ENCODE measurements around the gene OR51B5. TPM values are rescaled to one million over a fixed set of nuclear protein-coding genes. Genes with fewer than 3 reads are reported as not detected.
A peak's percentile ranks its signal among the peaks of the same experiment; 100 is the strongest.
"Not testable (repeated sequence)": the region's sequence is repeated elsewhere in the genome, so short reads cannot be mapped to it uniquely, and the experiment has no call there.

The OR51B5 gene
- polyA plus RNA-seq, 1 of the 3 experiments (the other 2 are of a cell fraction) = 0.15 TPM

- no peaks in the 10 kb centered on the region for H3K27me3 ChIP-seq (ENCODE audit: insufficient read depth)
- DNase-seq = no peak
- peaks cover 0 to 15% of the 10 kb centered on the region in 2 experiments; a peak in 1 of 4 replicates for H3K4me1 ChIP-seq (ENCODE audit: control insufficient read depth in 1 of 2, insufficient read depth in 2 of 2, low read depth in 1 of 2, low read length in 1 of 2)
- no peaks in the 10 kb centered on the region for H4K20me1 ChIP-seq (ENCODE audit: insufficient read depth)
- WGBS (ENCODE audit: low lambda C conversion rate) = 0% methylated on average over 1 of the region's 1 CpG
- no peaks in the 10 kb centered on the region for H3K79me2 ChIP-seq (ENCODE audit: insufficient read depth)
- TF ChIP-seq IRF3 (IDR thresholded peaks at IDR 0.05; ENCODE audit: low read depth, low read length) (no peak), TCF12 (IDR thresholded peaks at IDR 0.05) (no peak)
- no peaks in the 10 kb centered on the region for H3K9me2 ChIP-seq
- H3F3A ChIP-seq (replicated peaks; ENCODE audit: insufficient read depth) = peaks cover 27% of the 10 kb centered on the region
- peak overlapping the region; percentile 49 for H3K4me2 ChIP-seq
- ChIA-PET POLR2A (no interaction called here), CTCF (no interaction called here)
- peak overlapping the region in 1 of 2 experiments; percentile 73; a peak in 2 of 4 replicates for H3K27ac ChIP-seq (ENCODE audit: low read depth in 2 of 2, low read length in 1 of 2)
- H3K9ac ChIP-seq = peak overlapping the region; percentile 55
- no peak overlapping the region for H3K4me3 ChIP-seq (ENCODE audit: low read depth in 2 of 2, low read length in 1 of 2)
- H2AFZ ChIP-seq (ENCODE audit: low read depth) = no peak overlapping the region
- no peaks in the 10 kb centered on the region for H3K9me3 ChIP-seq
- no peaks in the 10 kb centered on the region for H3K36me3 ChIP-seq (replicated peaks in 1 of 2; ENCODE audit: control insufficient read depth in 1 of 2, insufficient read depth in 2 of 2, low read length in 1 of 2)
Measured at GRCh38 chr11:5366856-5367255, 23.5 kb upstream of the OR51B5 start.

GRCh38 chr11:5366365-5366764 lies 23.0 kb upstream of the OR51B5 start:
- H3K4me3 ChIP-seq (ENCODE audit: low read depth in 2 of 2, low read length in 1 of 2); H3K36me3 ChIP-seq (replicated peaks in 1 of 2; ENCODE audit: control insufficient read depth in 1 of 2, insufficient read depth in 2 of 2, low read length in 1 of 2); H3K79me2 ChIP-seq (ENCODE audit: insufficient read depth); H3K27me3 ChIP-seq (ENCODE audit: insufficient read depth); POLR2A ChIA-PET; H2AFZ ChIP-seq (ENCODE audit: low read depth); H3K9me2 ChIP-seq; DNase-seq; H3K9ac ChIP-seq; CTCF ChIA-PET; H4K20me1 ChIP-seq (ENCODE audit: insufficient read depth); H3K9me3 ChIP-seq: not testable (repeated sequence)
- peak; percentile 27; the same call in 1 of the 2 replicates for TF ChIP-seq CTCF (IDR thresholded peaks at IDR 0.05)
- Histone ChIP-seq H3K4me1 (ENCODE audit: control insufficient read depth in 1 of 2, insufficient read depth in 2 of 2, low read depth in 1 of 2, low read length in 1 of 2) (peaks cover 0 to 15% of the 10 kb centered on the region in 2 experiments; a peak in 1 of 4 replicates), H3K27ac (ENCODE audit: low read depth in 2 of 2, low read length in 1 of 2) (peak overlapping the region in 1 of 2 experiments; percentile 73; a peak in 1 of 4 replicates), H3K4me2 (peak overlapping the region; percentile 49), H3F3A (replicated peaks; ENCODE audit: insufficient read depth) (peaks cover 27% of the 10 kb centered on the region)
- WGBS (ENCODE audit: low lambda C conversion rate) = 20% methylated on average over 6 of the region's 6 CpGs

- ChIA-PET POLR2A (no interaction called here), CTCF (interaction anchor here (1.5 kb wide), 1 partner anchor 527 kb away, joined by 3 read pairs; no protein-coding TSS in a partner anchor)
- DNase-seq = no peak
- TF ChIP-seq GABPA (IDR thresholded peaks at IDR 0.05; ENCODE audit: low read depth) (no peak), FOSL2 (IDR thresholded peaks at IDR 0.05; ENCODE audit: borderline replicate concordance, low read depth) (peak; percentile 72; the same call in 1 of the 2 replicates), CTCF (IDR thresholded peaks at IDR 0.05) (no peak), PBX3 (IDR thresholded peaks at IDR 0.05) (peak; percentile 74), JUND (IDR thresholded peaks at IDR 0.05) (peak; percentile 63), USF2 (IDR thresholded peaks at IDR 0.05; ENCODE audit: borderline replicate concordance, low read depth, low read length) (no peak), MAX (IDR thresholded peaks at IDR 0.05; ENCODE audit: low read depth) (no peak), CHD2 (IDR thresholded peaks at IDR 0.05; ENCODE audit: low read length, partially characterized antibody) (no peak), RXRA (IDR thresholded peaks at IDR 0.05; ENCODE audit: borderline replicate concordance, low read depth) (peak; percentile 82), USF1 (IDR thresholded peaks at IDR 0.05; ENCODE audit: borderline replicate concordance, low read depth) (no peak)
Measured at GRCh38 chr11:5364214-5364613, 20.9 kb upstream of the OR51B5 start.

More at GRCh38 chr11:5364214-5364613, 20.9 kb upstream of the OR51B5 start:
- Histone ChIP-seq H3K36me3 (replicated peaks in 1 of 2; ENCODE audit: control insufficient read depth in 1 of 2, insufficient read depth in 2 of 2, low read length in 1 of 2) (no peaks in the 10 kb centered on the region), H3K79me2 (ENCODE audit: insufficient read depth) (no peaks in the 10 kb centered on the region), H3K9me2 (no peaks in the 10 kb centered on the region), H3K9ac (no peak overlapping the region), H3K9me3 (no peaks in the 10 kb centered on the region), H3K27ac (ENCODE audit: low read depth in 2 of 2, low read length in 1 of 2) (peak overlapping the region in 1 of 2 experiments; percentile 43; a peak in 1 of 4 replicates), H3F3A (replicated peaks; ENCODE audit: insufficient read depth) (peaks cover 27% of the 10 kb centered on the region), H3K4me1 (ENCODE audit: control insufficient read depth in 1 of 2, insufficient read depth in 2 of 2, low read depth in 1 of 2, low read length in 1 of 2) (peaks cover 0 to 15% of the 10 kb centered on the region in 2 experiments; a peak in 1 of 4 replicates), H4K20me1 (ENCODE audit: insufficient read depth) (no peaks in the 10 kb centered on the region), H3K27me3 (ENCODE audit: insufficient read depth) (no peaks in the 10 kb centered on the region), H3K4me2 (no peak overlapping the region), H2AFZ (ENCODE audit: low read depth) (no peak overlapping the region), H3K4me3 (ENCODE audit: low read depth in 2 of 2, low read length in 1 of 2) (no peak overlapping the region)
- 0% methylated on average over 2 of the region's 2 CpGs for WGBS (ENCODE audit: low lambda C conversion rate)

Data from SK-N-SH (cell line).